Upper lobe of left lung (tissue), 6 donors: ENCODE measurements around the gene PNMT. TPM values are rescaled to one million over a fixed set of nuclear protein-coding genes. Genes with fewer than 3 reads are reported as not detected.

Experiments
- ATAC-seq, 2 donors: fragments of 200-7000 bp; cut with Tn5 transposase; one replicate each; pipeline ENCODE4 v1.9.1; 2022; ENCODE audit warnings: mild to moderate bottlenecking in 2 of 2, moderate library complexity in 2 of 2; ENCODE audit not compliant: low FRiP score in 2 of 2
- DNase-seq, 2 donors: peaks; one replicate each; pipeline ENCODE4 v3.0.0-alpha.2; 2019 to 2020
- H3K27ac ChIP-seq, 4 donors: fragments of 200-600 bp; sonication (generic); one replicate each; pipeline ENCODE4 v1.5.1; 2016 to 2019
- H3K27me3 ChIP-seq, 4 donors: fragments of 200-600 bp; sonication (generic); one replicate each; pipeline ENCODE4 v1.5.1; 2017 to 2019
- H3K36me3 ChIP-seq, 4 donors: fragments of 200-600 bp; sonication (generic); one replicate each; pipeline ENCODE4 v1.5.1; 2016 to 2019
- H3K4me1 ChIP-seq, 4 donors: fragments of 200-600 bp; sonication (generic); one replicate each; pipeline ENCODE4 v1.5.1; 2018 to 2019
- H3K4me3 ChIP-seq, 4 donors: fragments of 200-600 bp; sonication (generic); one replicate each; pipeline ENCODE4 v1.5.1; 2017 to 2019; ENCODE audit warnings: mild to moderate bottlenecking in 2 of 4, moderate library complexity in 1 of 4
- H3K9me3 ChIP-seq, 4 donors: fragments of 200-600 bp; sonication (generic); one replicate each; pipeline ENCODE4 v1.5.1; 2018 to 2019
- CTCF ChIP-seq, 6 experiments: fragments of 450-650 bp in 4 of 6; fragments of 200-600 bp in 2 of 6; sonication (generic) in 2 of 6; IDR thresholded peaks; one replicate each; pipeline ENCODE4 v1.5.1; 2016 to 2019; ENCODE audit warnings: antibody characterized with exemption in 6 of 6
- EP300 ChIP-seq, 4 donors: sonication (generic); formaldehyde crosslinking; IDR thresholded peaks; one replicate each; pipeline ENCODE4 v1.5.1; 2017; ENCODE audit warnings: antibody characterized with exemption in 4 of 4, control low read depth in 2 of 4
- POLR2A ChIP-seq, 4 donors: fragments of 450-650 bp; IDR thresholded peaks; one replicate each; pipeline ENCODE4 v1.5.1; 2016 to 2017; ENCODE audit warnings: antibody characterized with exemption in 4 of 4, mild to moderate bottlenecking in 2 of 4
- POLR2AphosphoS5 ChIP-seq, 2 donors: sonication (generic); formaldehyde crosslinking; IDR thresholded peaks; one replicate each; pipeline ENCODE4 v1.5.1; 2017; ENCODE audit warnings: antibody characterized with exemption in 2 of 2
- WGBS, 2 donors: methylation state at CpG; one replicate each; pipeline ENCODE4 v1.1.5; 2017 to 2018; 5-methylcytosine and 5-hydroxymethylcytosine counted together
- total RNA-seq, 6 donors: library from RNA; depleted of rRNA in 4 of 6; stranded (reverse); fragments of >200 nt in 4 of 6; gene quantifications; one replicate each; pipeline versions ENCODE4 v1.1.0 to v1.2.1, GENCODE V29; 2016 to 2021
- donor health status: DM: no; HTN: no; CAD: no; lungs with moderate emphysema.
- donor health status: DM: no; HTN: yes; CAD: no; lungs with severe emphysema.

The PNMT gene
- total RNA-seq, 6 donors from 2014 or later: 3.1 to 21.3 (median 7.0) TPM

- Histone ChIP-seq H3K4me3 (peak overlapping the region in 1 of 4 donors; percentile 30), H3K4me1 (peaks cover 85 to 94% (median 89%) of the 10 kb centered on the region in 4 donors), H3K36me3 (peaks cover 5 to 57% (median 34%) of the 10 kb centered on the region in 4 donors), H3K9me3 (no peaks in the 10 kb centered on the region), H3K27ac (peak overlapping the region; percentile 77 to 91 (median 88)), H3K27me3 (peaks cover 0 to 3% (median 0%) of the 10 kb centered on the region in 4 donors)
- WGBS, 2 donors: 77 to 85% methylated on average over 7 to 8 of the region's 8 CpGs
- TF ChIP-seq EP300 (IDR thresholded peaks at IDR 0.05): no peak
- TF ChIP-seq POLR2AphosphoS5 (IDR thresholded peaks at IDR 0.05): no peak
- no peak for TF ChIP-seq CTCF (IDR thresholded peaks at IDR 0.05)
- TF ChIP-seq POLR2A (IDR thresholded peaks at IDR 0.05): no peak
- no peak for DNase-seq
- ATAC-seq: no peak
Measured at GRCh38 chr17:39661744-39662541, 6.3 kb upstream of the PNMT start.

GRCh38 chr17:39662551-39663339 lies 5.5 kb upstream of the PNMT start:
- Histone ChIP-seq H3K9me3 (no peaks in the 10 kb centered on the region), H3K36me3 (peaks cover 5 to 50% (median 31%) of the 10 kb centered on the region in 4 donors), H3K4me3 (peak overlapping the region in 1 of 4 donors; percentile 30), H3K27me3 (peaks cover 0 to 8% (median 6%) of the 10 kb centered on the region in 4 donors), H3K27ac (peak overlapping the region; percentile 77 to 91 (median 88)), H3K4me1 (peaks cover 92 to 99% (median 94%) of the 10 kb centered on the region in 4 donors)
- TF ChIP-seq CTCF (IDR thresholded peaks at IDR 0.05) (no peak), POLR2A (IDR thresholded peaks at IDR 0.05) (no peak), POLR2AphosphoS5 (IDR thresholded peaks at IDR 0.05) (no peak), EP300 (IDR thresholded peaks at IDR 0.05) (no peak)
- 61 to 81% methylated on average over 11 to 21 of the region's 22 CpGs for WGBS, 2 donors
- peak; percentile 57 to 75 for DNase-seq
- no peak for ATAC-seq

- Histone ChIP-seq H3K9me3 (no peaks in the 10 kb centered on the region), H3K4me1 (peaks cover 92 to 100% (median 97%) of the 10 kb centered on the region in 4 donors), H3K27ac (peak overlapping the region; percentile 20 to 91 (median 88)), H3K27me3 (peaks cover 0 to 12% (median 8%) of the 10 kb centered on the region in 4 donors), H3K36me3 (peaks cover 5 to 45% (median 29%) of the 10 kb centered on the region in 4 donors), H3K4me3 (no peak overlapping the region)
- 47 to 52% methylated on average over 4 of the region's 4 CpGs for WGBS, 2 donors
- DNase-seq (no peak), ATAC-seq (no peak)
- TF ChIP-seq POLR2AphosphoS5 (IDR thresholded peaks at IDR 0.05) (no peak), CTCF (IDR thresholded peaks at IDR 0.05) (no peak), EP300 (IDR thresholded peaks at IDR 0.05) (no peak), POLR2A (IDR thresholded peaks at IDR 0.05) (no peak)
Measured at GRCh38 chr17:39663340-39663687, 4.9 kb upstream of the PNMT start.

- no peaks in the 10 kb centered on the region for H3K9me3 ChIP-seq
- ATAC-seq (no peak), DNase-seq (peak in 1 of 2 donors; percentile 84)
- peaks cover 5 to 38% (median 26%) of the 10 kb centered on the region in 4 donors for H3K36me3 ChIP-seq
- peak overlapping the region; percentile 20 to 91 (median 88) for H3K27ac ChIP-seq
- WGBS, 2 donors: 50 to 56% methylated on average over 9 to 17 of the region's 17 CpGs
- peaks cover 0 to 17% (median 9%) of the 10 kb centered on the region in 4 donors for H3K27me3 ChIP-seq
- TF ChIP-seq CTCF (IDR thresholded peaks at IDR 0.05) (no peak), POLR2AphosphoS5 (IDR thresholded peaks at IDR 0.05) (no peak), EP300 (IDR thresholded peaks at IDR 0.05) (no peak), POLR2A (IDR thresholded peaks at IDR 0.05) (peak in 1 of 4 donors; percentile 21)
- no peak overlapping the region for H3K4me3 ChIP-seq
- peaks cover 92 to 100% (median 97%) of the 10 kb centered on the region in 4 donors for H3K4me1 ChIP-seq
Measured at GRCh38 chr17:39663688-39664580, 4.3 kb upstream of the PNMT start.
